HCT116 (cell line): ENCODE data around the gene TMEM161B. TPM values are rescaled to one million over a fixed set of nuclear protein-coding genes. Genes with fewer than 3 reads are reported as not detected.

Experiments
- ATAC-seq: fragments of 200-7000 bp; cut with Tn5 transposase; 2 replicates; pipeline ENCODE4 v1.9.1; 2020; ENCODE audit warnings: mild to moderate bottlenecking, moderate library complexity
- BruUV-seq: library from RNA; stranded (reverse); fragments of 400-500 nt; replicated peaks from 2 replicates; lab custom pipeline; 2021; lab: Mats Ljungman, UMichigan
- CTCF ChIA-PET: fragments of 300-600 bp; sonication (Branson Sonifier 250); formaldehyde crosslinking; loops from one replicate; lab custom pipeline; 2021; ENCODE audit warnings: antibody characterized with exemption; lab: Charles Lee
- POLR2A ChIA-PET: fragments of 300-600, 350-600 bp; sonication (Branson Sonifier 250); formaldehyde crosslinking; loops from one replicate; lab custom pipeline; 2021; ENCODE audit warnings: antibody characterized with exemption; lab: Charles Lee
- RAD21 ChIA-PET, 2 experiments: fragments of 300-600 bp; sonication (Branson Sonifier 250); formaldehyde crosslinking; loops; one replicate each; lab custom pipeline; 2023; ENCODE audit warnings: low total read pairs in 2 of 2; ENCODE audit not compliant: uncharacterized antibody in 2 of 2, unreplicated experiment in 2 of 2, low non-redundant PET in 1 of 2; lab: Charles Lee
- DNase-seq: peaks from one replicate; pipeline ENCODE4 v3.0.0-alpha.2; 2010; ENCODE audit warnings: low read depth, low spot score
- H2AFZ ChIP-seq: fragments of 200-600 bp; shearing (Covaris generic), sonication (generic); 2 replicates; pipeline ENCODE4 v1.6.1; 2017; ENCODE audit warnings: low read depth, mixed run types, mixed read lengths, antibody characterized with exemption, low read length; ENCODE audit not compliant: poor library complexity, severe bottlenecking
- H3K27ac ChIP-seq: 2 replicates; pipeline ENCODE4 v1.5.1; 2012; ENCODE audit warnings: low read depth, low read length
- H3K27me3 ChIP-seq: fragments of 200-600 bp; sonication (generic); 2 replicates; pipeline ENCODE4 v1.6.1; 2016; ENCODE audit warnings: mixed run types, low read length, mixed read lengths; ENCODE audit not compliant: insufficient read depth
- H3K36me3 ChIP-seq, 2 experiments: fragments of 200-500 bp in 1 of 2; fragments of 200-600 bp in 1 of 2; sonication (Bioruptor generic) in 1 of 2; sonication (generic) in 1 of 2; 2 replicates each; pipeline versions ENCODE4 v1.5.1 to v1.6.1; 2014 to 2016; ENCODE audit warnings: low read length in 2 of 2, inconsistent platforms in 1 of 2, mixed read lengths in 1 of 2, mixed run types in 1 of 2; ENCODE audit not compliant: insufficient read depth in 2 of 2, control insufficient read depth in 1 of 2
- H3K4me1 ChIP-seq, 2 experiments: fragments of 200-600 bp in 1 of 2; sonication (generic) in 1 of 2; 2 replicates each; pipeline versions ENCODE4 v1.5.1 to v1.6.1; 2012 to 2017; ENCODE audit warnings: low read length in 2 of 2, inconsistent platforms in 1 of 2, mild to moderate bottlenecking in 1 of 2, mixed read lengths in 1 of 2, mixed run types in 1 of 2, moderate library complexity in 1 of 2; ENCODE audit not compliant: insufficient read depth in 2 of 2, control insufficient read depth in 1 of 2
- H3K4me2 ChIP-seq: fragments of 200-600 bp; sonication (generic); 2 replicates; pipeline ENCODE4 v1.6.1; 2017; ENCODE audit warnings: mixed run types, low read length, mixed read lengths
- H3K4me3 ChIP-seq, 2 experiments: fragments of 200-600 bp in 1 of 2; sonication (generic) in 1 of 2; replicated peaks in 1 of 2; 2 replicates each; pipeline ENCODE4 v1.5.1; 2011 to 2016; ENCODE audit warnings: low read length in 2 of 2, control low read depth in 1 of 2, low read depth in 1 of 2, mild to moderate bottlenecking in 1 of 2, mixed read lengths in 1 of 2, mixed run types in 1 of 2
- H3K79me2 ChIP-seq: fragments of 200-600 bp; sonication (generic); 2 replicates; pipeline ENCODE4 v1.6.1; 2017; ENCODE audit warnings: mild to moderate bottlenecking, mixed run types, low read length, moderate library complexity, mixed read lengths; ENCODE audit not compliant: insufficient read depth
- H3K9ac ChIP-seq: fragments of 200-600 bp; sonication (generic); 2 replicates; pipeline ENCODE4 v1.6.1; 2016; ENCODE audit warnings: low read length, mixed read lengths
- H3K9me2 ChIP-seq: fragments of 200-600 bp; sonication (generic), shearing (Covaris generic); 2 replicates; pipeline ENCODE4 v1.6.1; 2017; ENCODE audit warnings: mixed run types, mild to moderate bottlenecking, moderate library complexity; ENCODE audit not compliant: insufficient read depth
- H3K9me3 ChIP-seq, 2 experiments: fragments of 200-500 bp in 1 of 2; fragments of 200-600 bp in 1 of 2; sonication (Bioruptor generic) in 1 of 2; sonication (generic) in 1 of 2; 2 replicates each; pipeline ENCODE4 v1.6.1; 2014 to 2017; ENCODE audit warnings: low read length in 2 of 2, mixed read lengths in 2 of 2, inconsistent platforms in 1 of 2, low read depth in 1 of 2, mild to moderate bottlenecking in 1 of 2, mixed run types in 1 of 2, moderate library complexity in 1 of 2; ENCODE audit not compliant: control insufficient read depth in 1 of 2, insufficient read depth in 1 of 2
- H4K20me1 ChIP-seq: fragments of 200-600 bp; sonication (generic), shearing (Covaris generic); 2 replicates; pipeline ENCODE4 v1.6.1; 2017; ENCODE audit warnings: mixed run types, mild to moderate bottlenecking, moderate library complexity; ENCODE audit not compliant: insufficient read depth
- CBX3 ChIP-seq: IDR thresholded peaks from 2 replicates; pipeline ENCODE4 v1.6.1; 2012; ENCODE audit warnings: low read depth
- ELF1 ChIP-seq: IDR thresholded peaks from 2 replicates; pipeline ENCODE4 v1.6.1; 2012; ENCODE audit warnings: low read depth, borderline replicate concordance
- JUND ChIP-seq: IDR thresholded peaks from 2 replicates; pipeline ENCODE4 v1.6.1; 2012
- REST ChIP-seq: IDR thresholded peaks from 2 replicates; pipeline ENCODE4 v1.6.1; 2012; ENCODE audit warnings: low read depth
- SIN3A ChIP-seq: IDR thresholded peaks from 2 replicates; pipeline ENCODE4 v1.6.1; 2012; ENCODE audit warnings: low read depth
- SP1 ChIP-seq: IDR thresholded peaks from 2 replicates; pipeline ENCODE4 v1.6.1; 2012; ENCODE audit warnings: low read depth
- TCF7L2 ChIP-seq: IDR thresholded peaks from 2 replicates; pipeline ENCODE4 v1.7.0; 2011; ENCODE audit warnings: borderline replicate concordance, inconsistent platforms; ENCODE audit not compliant: insufficient read depth, insufficient read length; ENCODE audit errors: extremely low read depth
- YY1 ChIP-seq: IDR thresholded peaks from 2 replicates; pipeline ENCODE4 v1.6.1; 2011; ENCODE audit warnings: low read length, low read depth, moderate library complexity, mild to moderate bottlenecking; ENCODE audit not compliant: insufficient replicate concordance; ENCODE audit errors: extremely low read depth
- intact Hi-C: fragments of 100-400 bp; cut with micrococcal nuclease; formaldehyde crosslinking; loops from 2 replicates; pipeline ENCODE4 v1.10.0; 2022
- total RNA-seq: library from RNA; stranded (reverse); gene quantifications from one replicate; pipeline ENCODE4 v1.2.1, GENCODE V29; 2021; ENCODE audit not compliant: unreplicated experiment

The TMEM161B gene
- total RNA-seq, 1 experiment from 2014 or later, result 22.1 TPM

GRCh38 chr5:88258636-88259035 is 10.0 kb downstream of the TMEM161B start (continued):
- TF ChIP-seq REST (no peak), SP1 (no peak), SIN3A (no peak), YY1 (no peak)

GRCh38 chr5:88256872-88257271 is 11.8 kb downstream of the TMEM161B start:
- Histone ChIP-seq H3K4me2 (no peak overlapping the region), H4K20me1 (no peaks in the 10 kb centered on the region; the same call in 1 of the 2 replicates), H3K36me3 (no peaks in the 10 kb centered on the region), H3K27ac (no peak overlapping the region), H3K9me2 (no peaks in the 10 kb centered on the region), H3K4me3 (no peak overlapping the region), H2AFZ (no peak overlapping the region), H3K79me2 (peaks cover 99% of the 10 kb centered on the region), H3K4me1 (no peaks in the 10 kb centered on the region), H3K9me3 (no peaks in the 10 kb centered on the region), H3K9ac (no peak overlapping the region), H3K27me3 (no peaks in the 10 kb centered on the region)
- ChIA-PET POLR2A (no interaction called here), RAD21 (no interaction called here), CTCF (no interaction called here)
- ATAC-seq (no peak), DNase-seq (no peak)
- no peak for TF ChIP-seq TCF7L2
- TF ChIP-seq ELF1, result no peak
- no peak for TF ChIP-seq JUND
- no peak for TF ChIP-seq CBX3
- no peak for TF ChIP-seq SP1
- intact Hi-C loops, result no loop called here
- BruUV-seq, result no TSS peak
